Measurements from ENCODE around the gene ANKRD17.

ANKRD17 gene

GRCh38 chr4:73080789-73081188 lies 177.8 kb downstream of the ANKRD17 start:
- Histone ChIP-seq H3K36me3 (ENCODE audit: insufficient read depth, low read length) (peaks cover 91% of the 10 kb centered on the region), H3K4me2 (ENCODE audit: low read length) (no peak overlapping the region), H3F3A (ENCODE audit: insufficient read depth, low read length) (0 out of 2 replicates have a peak, but pooled peaks cover 7% of the 10 kb centered on the region), H3K9ac (ENCODE audit: low read length) (no peak overlapping the region), H3K27ac (ENCODE audit: low read depth, low read length, poor library complexity, severe bottlenecking) (no peak overlapping the region), H3K27me3 (ENCODE audit: insufficient read depth, low read length) (no peaks in the 10 kb centered on the region), H3K79me2 (ENCODE audit: insufficient read depth, low read length) (0 out of 2 replicates have a peak, but pooled peaks cover under 1% of the 10 kb centered on the region), H2AFZ (ENCODE audit: low read length) (no peak overlapping the region), H3K4me3 (ENCODE audit: low read depth, low read length, poor library complexity, severe bottlenecking) (no peak overlapping the region), H3K9me3 (ENCODE audit: low read length) (no peaks in the 10 kb centered on the region), H3K4me1 (ENCODE audit: insufficient read depth, low read length, severe bottlenecking) (no peaks in the 10 kb centered on the region), H3K9me2 (ENCODE audit: low read depth, low read length) (no peaks in the 10 kb centered on the region), H4K20me1 (ENCODE audit: insufficient read depth, low read length) (no peaks in the 10 kb centered on the region)
- TF ChIP-seq CTCF (IDR thresholded peaks at IDR 0.05; ENCODE audit: low read length) (no peak), EZH2 (IDR thresholded peaks at IDR 0.05; ENCODE audit: borderline replicate concordance, low read length) (no peak)

GRCh38 chr4:73075832-73076231 lies 182.8 kb downstream of the ANKRD17 start:
- H3K9me3 ChIP-seq (ENCODE audit: low read length) = no peaks in the 10 kb centered on the region
- H3F3A ChIP-seq (ENCODE audit: insufficient read depth, low read length) = peaks cover 10% of the 10 kb centered on the region; the same call in 1 of the 2 replicates
- H3K9ac ChIP-seq (ENCODE audit: low read length) = no peak overlapping the region
- TF ChIP-seq EZH2 (IDR thresholded peaks at IDR 0.05; ENCODE audit: borderline replicate concordance, low read length) = no peak
- no peak for TF ChIP-seq CTCF (IDR thresholded peaks at IDR 0.05; ENCODE audit: low read length)
- no peak overlapping the region for H3K4me2 ChIP-seq (ENCODE audit: low read length)
- H3K27me3 ChIP-seq (ENCODE audit: insufficient read depth, low read length) = no peaks in the 10 kb centered on the region
- H4K20me1 ChIP-seq (ENCODE audit: insufficient read depth, low read length) = no peaks in the 10 kb centered on the region
- no peaks in the 10 kb centered on the region for H3K4me1 ChIP-seq (ENCODE audit: insufficient read depth, low read length, severe bottlenecking)
- no peaks in the 10 kb centered on the region for H3K9me2 ChIP-seq (ENCODE audit: low read depth, low read length)
- H3K27ac ChIP-seq (ENCODE audit: low read depth, low read length, poor library complexity, severe bottlenecking) = no peak overlapping the region
- H3K36me3 ChIP-seq (ENCODE audit: insufficient read depth, low read length) = peaks cover 66% of the 10 kb centered on the region
- H3K79me2 ChIP-seq (ENCODE audit: insufficient read depth, low read length) = no peaks in the 10 kb centered on the region
- H2AFZ ChIP-seq (ENCODE audit: low read length) = no peak overlapping the region
- no peak overlapping the region for H3K4me3 ChIP-seq (ENCODE audit: low read depth, low read length, poor library complexity, severe bottlenecking)

GRCh38 chr4:73070074-73070390 lies 188.6 kb downstream of the ANKRD17 start:
- peak overlapping the region; percentile 77 for H3K4me3 ChIP-seq (ENCODE audit: low read depth, low read length, poor library complexity, severe bottlenecking)
- H2AFZ ChIP-seq (ENCODE audit: low read length) = peak overlapping the region; percentile 60; the same call in 1 of the 2 replicates
- no peaks in the 10 kb centered on the region for H4K20me1 ChIP-seq (ENCODE audit: insufficient read depth, low read length)
- peak overlapping the region; percentile 87 for H3K27ac ChIP-seq (ENCODE audit: low read depth, low read length, poor library complexity, severe bottlenecking)
- peaks cover 9% of the 10 kb centered on the region; the same call in 1 of the 2 replicates for H3F3A ChIP-seq (ENCODE audit: insufficient read depth, low read length)
- H3K9ac ChIP-seq (ENCODE audit: low read length) = peak overlapping the region; percentile 81
- H3K9me3 ChIP-seq (ENCODE audit: low read length) = no peaks in the 10 kb centered on the region
- peaks cover 19% of the 10 kb centered on the region; the same call in 1 of the 2 replicates for H3K36me3 ChIP-seq (ENCODE audit: insufficient read depth, low read length)
- H3K4me1 ChIP-seq (ENCODE audit: insufficient read depth, low read length, severe bottlenecking) = peaks cover 24% of the 10 kb centered on the region
- peak overlapping the region; percentile 85 for H3K4me2 ChIP-seq (ENCODE audit: low read length)
- TF ChIP-seq CTCF (IDR thresholded peaks at IDR 0.05; ENCODE audit: low read length) = no peak
- TF ChIP-seq EZH2 (IDR thresholded peaks at IDR 0.05; ENCODE audit: borderline replicate concordance, low read length) = no peak
- H3K79me2 ChIP-seq (ENCODE audit: insufficient read depth, low read length) = no peaks in the 10 kb centered on the region
- H3K27me3 ChIP-seq (ENCODE audit: insufficient read depth, low read length) = no peaks in the 10 kb centered on the region
- no peaks in the 10 kb centered on the region for H3K9me2 ChIP-seq (ENCODE audit: low read depth, low read length)

Measured in OCI-LY1 (cell line).